A549 (cell line): ENCODE data around the gene SLC16A3. TPM values are rescaled to one million over a fixed set of nuclear protein-coding genes. Genes with fewer than 3 reads are reported as not detected.

Experiments used
- ATAC-seq, 2 experiments: fragments of 200-7000 bp in 1 of 2; fragments of >200 bp in 1 of 2; cut with Nextera tagmentation in 1 of 2; cut with Tn5 transposase in 1 of 2; 3 replicates each; pipeline versions ENCODE4 v1.8.0 to v1.9.1; 2018 to 2020; ENCODE audit warnings: mild to moderate bottlenecking in 1 of 2, moderate library complexity in 1 of 2
- CTCF ChIA-PET: fragments of 300-600 bp; sonication (Branson Sonifier 250); formaldehyde crosslinking; extraction: SDS; loops from one replicate; lab custom pipeline; 2021; ENCODE audit warnings: antibody characterized with exemption, inconsistent platforms; lab: Yijun Ruan, JAX
- POLR2A ChIA-PET: fragments of 350-600 bp; formaldehyde crosslinking; extraction: SDS; loops from one replicate; lab custom pipeline; 2021; ENCODE audit warnings: antibody characterized with exemption, inconsistent platforms; lab: Yijun Ruan, JAX
- DNase-seq, 2 experiments: peaks; one replicate each; pipeline versions ENCODE4 v3.0.0 to v3.0.0-alpha.2; 2011 to 2016; ENCODE audit warnings: low read depth in 1 of 2, low spot score in 1 of 2
- FAIRE-seq: peaks from 2 replicates; lab custom pipeline; 2011; peaks lifted over from hg19 to GRCh38; lab: Jason Lieb, UNC
- H3K27ac ChIP-seq, 2 experiments: fragments of >200 bp; sonication (Bioruptor Twin); formaldehyde crosslinking; 3 replicates each; pipeline ENCODE4 v1.5.1; 2016 to 2017
- H3K4me1 ChIP-seq: fragments of >200 bp; sonication (Bioruptor Twin); formaldehyde crosslinking; 3 replicates; pipeline ENCODE4 v1.6.1; 2016
- H3K4me2 ChIP-seq: fragments of >200 bp; sonication (Bioruptor Twin); formaldehyde crosslinking; 3 replicates; pipeline ENCODE4 v1.6.1; 2016
- H3K4me3 ChIP-seq: fragments of >200 bp; sonication (Bioruptor Twin); formaldehyde crosslinking; 3 replicates; pipeline ENCODE4 v1.5.1; 2016
- H3K9me3 ChIP-seq: fragments of >200 bp; sonication (Bioruptor Twin); formaldehyde crosslinking; 3 replicates; pipeline ENCODE4 v1.6.1; 2016
- BHLHE40 ChIP-seq: IDR thresholded peaks from 2 replicates; pipeline ENCODE4 v1.6.1; 2012; ENCODE audit warnings: low read depth, low read length, inconsistent platforms
- CBX2 ChIP-seq: fragments of 200-600 bp; sonication (generic); IDR thresholded peaks from 2 replicates; pipeline ENCODE4 v1.6.1; 2016; ENCODE audit warnings: low read depth, mild to moderate bottlenecking, borderline replicate concordance
- CEBPB ChIP-seq, 2 experiments: fragments of >200 bp in 1 of 2; sonication (Bioruptor Twin) in 1 of 2; formaldehyde crosslinking in 1 of 2; IDR thresholded peaks; 2 replicates each; pipeline ENCODE4 v1.6.1; 2012 to 2016
- E2F6 ChIP-seq: IDR thresholded peaks from 2 replicates; pipeline ENCODE4 v1.6.1; 2012; ENCODE audit warnings: low read depth, borderline replicate concordance
- EHMT2 ChIP-seq: fragments of 200-600 bp; sonication (generic); IDR thresholded peaks from 2 replicates; pipeline ENCODE4 v1.6.1; 2016; ENCODE audit warnings: antibody characterized with exemption, low read depth, mild to moderate bottlenecking, moderate library complexity
- ELK1 ChIP-seq: fragments of 150-350 bp; IDR thresholded peaks from 2 replicates; pipeline ENCODE4 v1.6.1; 2014; ENCODE audit warnings: low read depth, mild to moderate bottlenecking, low read length
- ESRRA ChIP-seq: fragments of 150-350 bp; IDR thresholded peaks from 2 replicates; pipeline ENCODE4 v1.6.1; 2014; ENCODE audit warnings: mild to moderate bottlenecking, low read length, borderline replicate concordance
- GATA3 ChIP-seq: IDR thresholded peaks from 2 replicates; pipeline ENCODE4 v1.6.1; 2012; ENCODE audit warnings: borderline replicate concordance
- HES2 ChIP-seq: fragments of >200 bp; sonication (Bioruptor Twin); formaldehyde crosslinking; IDR thresholded peaks from 2 replicates; pipeline ENCODE4 v1.6.1; 2016
- HOXB13 ChIP-seq: fragments of 250-450 bp; sonication (Bioruptor Pico); IDR thresholded peaks from 2 replicates; pipeline ENCODE4 v1.5.0; 2020; ENCODE audit warnings: low read depth, mild to moderate bottlenecking, moderate library complexity
- JUN ChIP-seq, 2 experiments: fragments of >200 bp; sonication (Bioruptor Twin); formaldehyde crosslinking; IDR thresholded peaks; 2 replicates in 1 of 2; 3 replicates in 1 of 2; pipeline ENCODE4 v1.6.1; 2016 to 2017
- MAX ChIP-seq: IDR thresholded peaks from 2 replicates; pipeline ENCODE4 v1.6.1; 2012
- NFE2L2 ChIP-seq: fragments of 150-350 bp; conservative IDR thresholded peaks from 2 replicates; pipeline ENCODE4 v1.6.1; 2014; ENCODE audit warnings: low read length
- NPAS2 ChIP-seq: fragments of 250-450 bp; sonication (Bioruptor Pico); IDR thresholded peaks from 2 replicates; pipeline ENCODE4 v1.8.0; 2022; ENCODE audit warnings: mild to moderate bottlenecking, moderate library complexity, borderline replicate concordance
- NR3C1 ChIP-seq: fragments of >200 bp; sonication (Bioruptor Twin); formaldehyde crosslinking; IDR thresholded peaks from 3 replicates; pipeline ENCODE4 v1.6.1; 2017
- PBX3 ChIP-seq: IDR thresholded peaks from 2 replicates; pipeline ENCODE4 v1.6.1; 2012
- PHF8 ChIP-seq: fragments of 200-600 bp; sonication (generic); IDR thresholded peaks from 2 replicates; pipeline ENCODE4 v1.6.1; 2016; ENCODE audit warnings: low read depth, mild to moderate bottlenecking, antibody characterized with exemption, moderate library complexity, borderline replicate concordance
- POLR2A ChIP-seq: IDR thresholded peaks from 2 replicates; pipeline ENCODE4 v1.6.1; 2012; ENCODE audit warnings: mild to moderate bottlenecking, low read length
- REST ChIP-seq: fragments of 200-600 bp; sonication (generic); IDR thresholded peaks from 2 replicates; pipeline ENCODE4 v1.6.1; 2016; ENCODE audit warnings: antibody characterized with exemption, mild to moderate bottlenecking, moderate library complexity
- RFX5 ChIP-seq: fragments of 450-650 bp; IDR thresholded peaks from 2 replicates; pipeline ENCODE4 v1.7.1; 2014; ENCODE audit warnings: antibody characterized with exemption, mild to moderate bottlenecking, moderate library complexity
- SREBF2 ChIP-seq: fragments of 450-650 bp; IDR thresholded peaks from 2 replicates; pipeline ENCODE4 v1.6.1; 2014; ENCODE audit warnings: mild to moderate bottlenecking, moderate library complexity
- ZFP36 ChIP-seq: fragments of 450-650 bp; IDR thresholded peaks from 2 replicates; pipeline ENCODE4 v1.6.1; 2014; ENCODE audit warnings: borderline replicate concordance; ENCODE audit not compliant: partially characterized antibody
- WGBS: methylation state at CpG from one replicate; pipeline ENCODE4 v1.1.6; 2017; ENCODE audit errors: missing lambda C conversion rate; 5-methylcytosine and 5-hydroxymethylcytosine counted together
- polyA plus RNA-seq, 4 experiments: library from polyadenylated mRNA; depleted of rRNA in 3 of 4; stranded (reverse); fragments of >200 nt; fragmentation: RNase III in 1 of 4; extraction: RNeasy Plus Mini Kit Qiagen cat#74134 plus additional on column Dnase treatment in 1 of 4; gene quantifications; 2 replicates in 3 of 4; 3 replicates in 1 of 4; pipeline ENCODE4 v1.2.3, GENCODE V29; 2011 to 2017

The SLC16A3 gene
- polyA plus RNA-seq, 2 of the 4 experiments (the other 2 are of a cell fraction) = 28.6 to 90.9 TPM

- TF ChIP-seq BHLHE40 (no peak), PBX3 (no peak), MAX (no peak), JUN (IDR thresholded peaks at IDR 0.05) (no peak), NFE2L2 (no peak), E2F6 (no peak), CEBPB (IDR thresholded peaks at IDR 0.05) (no peak), NR3C1 (no peak)
Observed at GRCh38 chr17:82223517-82223916, 5.3 kb upstream of the SLC16A3 start (continued).

- ATAC-seq (no peak), DNase-seq (no peak), FAIRE-seq (no peak)
- Histone ChIP-seq H3K27ac (no peak overlapping the region), H3K4me2 (no peak overlapping the region)
- 53% methylated on average over 8 of the region's 8 CpGs for WGBS
- TF ChIP-seq ELK1 (no peak), CBX2 (no peak), EHMT2 (no peak), MAX (no peak), REST (no peak), CEBPB (IDR thresholded peaks at IDR 0.05) (no peak), GATA3 (no peak), ESRRA (no peak), NPAS2 (CRISPR knock-in tag) (no peak), PBX3 (no peak), PHF8 (no peak), ZFP36 (no peak), HES2 (no peak), JUN (IDR thresholded peaks at IDR 0.05) (no peak), POLR2A (no peak), SREBF2 (no peak), RFX5 (no peak), HOXB13 (no peak)
- TF ChIP-seq, all 56 proteins: peak for 0
- no peaks in the 10 kb centered on the region for H3K9me3 ChIP-seq
- POLR2A ChIA-PET = no interaction called here
- peaks cover 1% of the 10 kb centered on the region; the same call in 2 of the 3 replicates for H3K4me1 ChIP-seq
- no peak overlapping the region for H3K4me3 ChIP-seq
- CTCF ChIA-PET = interaction anchor here (3.0 kb wide), 1 partner anchor 18 kb away, joined by 16 read pairs; no protein-coding TSS in a partner anchor
Observed at GRCh38 chr17:82224666-82225065, 4.2 kb upstream of the SLC16A3 start.
